Ishikawa (cell line): ENCODE results near the gene METTL9.

ENCODE experiments used
- RAD21 ChIP-seq: IDR thresholded peaks from 2 replicates; pipeline ENCODE4 v1.6.1; 2012; ENCODE audit warnings: low read depth
- TF ChIP-seq, protein P1 (sequence below): IDR thresholded peaks from 2 replicates; pipeline ENCODE4 v1.6.1; 2012

GRCh38 chr16:21666772-21667171 lies 67.4 kb downstream of the METTL9 start:
- TF ChIP-seq, protein P1, sequence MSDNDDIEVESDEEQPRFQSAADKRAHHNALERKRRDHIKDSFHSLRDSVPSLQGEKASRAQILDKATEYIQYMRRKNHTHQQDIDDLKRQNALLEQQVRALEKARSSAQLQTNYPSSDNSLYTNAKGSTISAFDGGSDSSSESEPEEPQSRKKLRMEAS = no peak
- TF ChIP-seq RAD21 = no peak
